Thyroid gland (tissue), 4 donors: ENCODE data around the gene TERT. TPM values are rescaled to one million over a fixed set of nuclear protein-coding genes. Genes with fewer than 3 reads are reported as not detected.
"Not testable (repeated sequence)": the region's sequence is repeated elsewhere in the genome, so short reads cannot be mapped to it uniquely, and the experiment has no call there.

ENCODE experiments used
- DNase-seq, 2 donors: peaks; one replicate each; pipeline ENCODE4 v3.0.0-alpha.2; 2019
- H3K27ac ChIP-seq, 3 donors: fragments of 200-600 bp; sonication (generic); 1 replicate in 2 of 3; 2 replicates in 1 of 3; pipeline ENCODE4 v1.5.1; 2016 to 2019; ENCODE audit warnings: mild to moderate bottlenecking in 1 of 3, moderate library complexity in 1 of 3
- H3K27me3 ChIP-seq: fragments of 200-600 bp; sonication (generic); one replicate; pipeline ENCODE4 v1.5.1; 2019
- H3K36me3 ChIP-seq, 2 donors: fragments of 200-600 bp; sonication (generic); one replicate each; pipeline ENCODE4 v1.5.1; 2016 to 2019
- H3K4me1 ChIP-seq, 2 donors: fragments of 200-600 bp; sonication (generic); one replicate each; pipeline ENCODE4 v1.5.1; 2017 to 2019
- H3K4me3 ChIP-seq, 3 donors: fragments of 200-600 bp; sonication (generic); replicated peaks in 1 of 3; 1 replicate in 2 of 3; 2 replicates in 1 of 3; pipeline ENCODE4 v1.5.1; 2016; ENCODE audit warnings: mild to moderate bottlenecking in 1 of 3
- H3K9me3 ChIP-seq: fragments of 200-600 bp; sonication (generic); one replicate; pipeline ENCODE4 v1.5.1; 2017
- POLR2A ChIP-seq, 2 donors: fragments of 450-650 bp; IDR thresholded peaks; one replicate each; pipeline ENCODE4 v1.6.1; 2017; ENCODE audit warnings: antibody characterized with exemption in 2 of 2, mild to moderate bottlenecking in 2 of 2, moderate library complexity in 1 of 2
- WGBS, 2 donors: methylation state at CpG; one replicate each; pipeline ENCODE4 v1.1.5; 2017; 5-methylcytosine and 5-hydroxymethylcytosine counted together
- intact Hi-C: fragments of 100-400 bp; cut with DNase I; formaldehyde crosslinking; loops from one replicate; pipeline ENCODE4 v1.15.1; 2023
- total RNA-seq, 4 donors: library from RNA; depleted of rRNA; stranded (reverse); fragments of >200 nt; gene quantifications; one replicate each; pipeline ENCODE4 v1.2.3, GENCODE V29; 2016
- TF ChIP-seq, protein P1 (sequence below), 6 experiments: fragments of 200-600 bp in 3 of 6; fragments of 450-650 bp in 3 of 6; sonication (generic) in 3 of 6; IDR thresholded peaks; one replicate each; pipeline ENCODE4 v1.5.1; 2016 to 2019; ENCODE audit warnings: antibody characterized with exemption in 6 of 6, mild to moderate bottlenecking in 2 of 6, inconsistent platforms in 1 of 6, moderate library complexity in 1 of 6

TERT gene
- total RNA-seq, 4 donors from 2014 or later, result not detected

DNA sequence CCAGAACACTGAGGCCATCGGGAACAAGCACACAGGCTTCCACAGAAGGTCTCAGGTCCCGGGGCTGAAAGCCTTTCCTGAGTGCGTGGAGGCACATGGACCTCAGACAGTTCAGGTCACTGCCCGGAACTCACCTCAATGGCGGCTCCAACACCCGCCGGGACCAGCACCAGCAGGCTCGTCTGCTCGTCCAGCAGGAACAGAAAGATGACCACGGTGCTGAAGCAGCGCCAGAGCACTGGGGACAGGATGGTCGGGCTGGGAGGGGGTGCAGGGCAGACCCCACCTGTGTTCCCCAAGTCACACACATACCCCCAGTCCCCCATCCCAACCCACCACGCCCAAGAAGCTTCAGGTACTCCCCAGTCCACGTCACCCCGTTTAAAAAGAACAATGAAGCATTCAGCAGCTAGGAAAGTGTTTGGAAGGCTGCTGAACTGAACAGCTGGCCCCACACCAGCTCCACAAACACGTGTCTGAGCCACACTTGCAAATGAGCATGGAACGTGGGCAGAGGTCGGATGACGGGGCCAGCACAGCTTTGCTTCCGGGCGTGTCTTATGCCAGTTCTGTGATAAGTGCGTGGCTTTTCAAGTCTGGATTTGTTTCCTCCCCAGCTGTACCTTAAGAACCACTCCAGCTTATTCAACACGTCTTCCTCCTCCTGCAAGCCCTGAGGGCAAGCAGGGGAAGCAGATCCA, 35.4 kb upstream of the TERT start:
- TF ChIP-seq, protein P1, sequence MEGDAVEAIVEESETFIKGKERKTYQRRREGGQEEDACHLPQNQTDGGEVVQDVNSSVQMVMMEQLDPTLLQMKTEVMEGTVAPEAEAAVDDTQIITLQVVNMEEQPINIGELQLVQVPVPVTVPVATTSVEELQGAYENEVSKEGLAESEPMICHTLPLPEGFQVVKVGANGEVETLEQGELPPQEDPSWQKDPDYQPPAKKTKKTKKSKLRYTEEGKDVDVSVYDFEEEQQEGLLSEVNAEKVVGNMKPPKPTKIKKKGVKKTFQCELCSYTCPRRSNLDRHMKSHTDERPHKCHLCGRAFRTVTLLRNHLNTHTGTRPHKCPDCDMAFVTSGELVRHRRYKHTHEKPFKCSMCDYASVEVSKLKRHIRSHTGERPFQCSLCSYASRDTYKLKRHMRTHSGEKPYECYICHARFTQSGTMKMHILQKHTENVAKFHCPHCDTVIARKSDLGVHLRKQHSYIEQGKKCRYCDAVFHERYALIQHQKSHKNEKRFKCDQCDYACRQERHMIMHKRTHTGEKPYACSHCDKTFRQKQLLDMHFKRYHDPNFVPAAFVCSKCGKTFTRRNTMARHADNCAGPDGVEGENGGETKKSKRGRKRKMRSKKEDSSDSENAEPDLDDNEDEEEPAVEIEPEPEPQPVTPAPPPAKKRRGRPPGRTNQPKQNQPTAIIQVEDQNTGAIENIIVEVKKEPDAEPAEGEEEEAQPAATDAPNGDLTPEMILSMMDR (IDR thresholded peaks at IDR 0.05), result no peak
- no peak for TF ChIP-seq POLR2A (IDR thresholded peaks at IDR 0.05)
- DNase-seq, result no peak
- intact Hi-C loops, result no loop called here
- peaks cover 55 to 56% of the 10 kb centered on the region in 2 donors for H3K36me3 ChIP-seq
- H3K4me3 ChIP-seq, result no peak overlapping the region
- H3K4me1 ChIP-seq, result peaks cover 3 to 17% of the 10 kb centered on the region in 2 donors
- H3K27me3 ChIP-seq, result no peaks in the 10 kb centered on the region
- no peak overlapping the region for H3K27ac ChIP-seq
- H3K9me3 ChIP-seq, result no peaks in the 10 kb centered on the region
- 94 to 97% methylated on average over 16 to 22 of the region's 23 CpGs for WGBS, 2 donors

DNA sequence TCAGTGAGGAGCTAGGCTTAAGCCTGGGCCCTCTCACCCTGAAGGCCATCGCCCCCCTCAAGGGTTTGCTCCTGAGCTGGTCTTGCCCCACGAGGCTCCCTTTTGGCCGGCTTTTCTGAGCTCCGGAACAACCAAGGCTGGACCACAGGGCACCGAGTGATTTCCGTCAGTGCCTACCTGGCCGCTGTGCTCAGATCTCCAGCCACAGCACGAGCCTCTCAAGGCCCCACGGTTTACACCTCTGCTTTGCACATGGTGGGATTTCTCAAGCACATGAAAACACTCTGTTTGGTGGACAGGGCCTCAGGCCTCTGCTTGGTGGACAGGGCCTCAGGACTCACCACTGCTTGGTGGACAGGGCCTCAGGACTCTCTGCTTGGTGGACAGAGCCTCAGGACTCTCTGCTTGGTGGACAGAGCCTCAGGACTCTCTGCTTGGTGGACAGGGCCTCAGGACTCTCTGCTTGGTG, 34.3 kb upstream of the TERT start:
- Histone ChIP-seq H3K27me3 (no peaks in the 10 kb centered on the region), H3K9me3 (no peaks in the 10 kb centered on the region), H3K27ac (no peak overlapping the region), H3K4me1 (peaks cover 3 to 17% of the 10 kb centered on the region in 2 donors), H3K4me3 (no peak overlapping the region), H3K36me3 (peaks cover 55 to 56% of the 10 kb centered on the region in 2 donors)
- intact Hi-C loops, result no loop called here
- TF ChIP-seq, protein P1 (IDR thresholded peaks at IDR 0.05), result no peak
- TF ChIP-seq POLR2A (IDR thresholded peaks at IDR 0.05), result no peak
- no peak for DNase-seq
- 96 to 99% methylated on average over 9 of the region's 9 CpGs for WGBS, 2 donors

DNA sequence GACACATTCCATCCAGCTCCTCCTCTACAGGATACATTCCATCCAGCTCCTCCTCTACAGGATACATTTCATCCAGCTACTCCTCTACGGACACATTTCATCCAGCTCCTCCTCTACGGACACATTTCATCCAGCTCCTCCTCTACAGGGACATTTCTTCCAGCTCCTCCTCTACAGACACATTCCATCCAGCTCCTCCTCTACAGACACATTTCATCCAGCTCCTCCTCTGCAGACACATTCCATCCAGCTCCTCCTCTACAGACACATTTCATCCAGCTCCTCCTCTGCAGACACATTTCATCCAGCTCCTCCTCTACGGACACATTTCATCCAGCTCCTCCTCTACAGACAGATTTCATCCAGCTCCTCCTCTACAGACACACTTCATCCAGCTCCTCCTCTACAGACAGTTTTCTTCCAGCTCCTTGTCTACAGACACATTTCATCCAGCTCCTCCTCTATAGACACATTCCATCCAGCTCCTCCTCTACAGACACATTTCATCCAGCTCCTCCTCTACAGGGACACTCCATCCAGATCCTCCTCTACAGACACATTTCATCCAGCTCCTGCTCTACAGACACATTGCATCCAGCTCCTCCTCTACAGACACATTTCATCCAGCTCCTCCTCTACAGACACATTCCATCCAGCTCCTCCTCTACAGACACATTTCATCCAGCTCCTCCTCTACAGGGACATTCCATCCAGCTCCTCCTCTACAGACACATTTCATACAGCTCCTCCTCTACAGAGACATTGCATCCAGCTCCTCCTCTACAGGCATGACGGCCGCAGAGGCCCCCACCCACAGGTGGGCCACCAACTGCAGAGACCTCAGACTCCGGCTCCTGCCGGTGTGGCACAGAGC, 33.6 kb upstream of the TERT start:
- H3K36me3 ChIP-seq, result peaks cover 50 to 56% of the 10 kb centered on the region in 2 donors
- H3K27ac ChIP-seq, result peak overlapping the region in 1 of 3 donors; percentile 17
- intact Hi-C loops, result not testable (repeated sequence)

DNA sequence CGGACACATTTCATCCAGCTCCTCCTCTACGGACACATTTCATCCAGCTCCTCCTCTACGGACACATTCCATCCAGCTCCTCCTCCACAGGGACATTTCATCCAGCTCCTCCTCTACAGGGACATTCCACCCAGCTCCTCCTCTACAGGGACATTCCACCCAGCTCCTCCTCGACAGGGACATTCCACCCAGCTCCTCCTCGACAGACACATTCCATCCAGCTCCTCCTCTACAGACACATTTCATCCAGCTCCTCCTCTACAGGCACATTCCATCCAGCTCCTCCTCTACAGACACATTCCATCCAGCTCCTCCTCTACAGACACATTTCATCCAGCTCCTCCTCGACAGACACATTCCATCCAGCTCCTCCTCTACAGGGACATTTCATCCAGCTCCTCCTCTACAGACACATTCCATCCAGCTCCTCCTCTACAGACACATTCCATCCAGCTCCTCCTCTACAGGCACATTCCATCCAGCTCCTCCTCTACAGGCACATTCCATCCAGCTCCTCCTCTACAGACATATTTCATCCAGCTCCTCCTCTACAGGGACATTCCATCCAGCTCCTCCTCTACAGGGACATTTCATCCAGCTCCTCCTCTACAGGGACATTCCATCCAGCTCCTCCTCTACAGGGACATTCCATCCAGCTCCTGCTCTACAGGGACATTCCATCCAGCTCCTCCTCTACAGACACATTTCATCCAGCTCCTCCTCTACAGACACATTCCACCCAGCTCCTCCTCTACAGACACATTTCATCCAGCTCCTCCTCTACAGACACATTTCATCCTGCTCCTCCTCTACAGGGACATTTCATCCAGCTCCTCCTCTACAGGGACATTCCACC, 32.3 kb upstream of the TERT start:
- Histone ChIP-seq H3K36me3 (peaks cover 45 to 63% of the 10 kb centered on the region in 2 donors), H3K27ac (peak overlapping the region in 1 of 3 donors; percentile 45), H3K4me1 (peaks cover 3 to 17% of the 10 kb centered on the region in 2 donors)
- H3K27me3 ChIP-seq, H3K4me3 ChIP-seq, DNase-seq, intact Hi-C loops, H3K9me3 ChIP-seq: not testable (repeated sequence)
- 62% methylated on average over 6 of the region's 6 CpGs for WGBS, 2 donors

More for the DNA sequence above, 33.6 kb upstream of the TERT start:
- not testable (repeated sequence) for H3K9me3 ChIP-seq, H3K4me3 ChIP-seq, DNase-seq, H3K27me3 ChIP-seq
- WGBS, 2 donors, result 83 to 88% methylated on average over 7 of the region's 7 CpGs
- peaks cover 3 to 17% of the 10 kb centered on the region in 2 donors for H3K4me1 ChIP-seq

DNA sequence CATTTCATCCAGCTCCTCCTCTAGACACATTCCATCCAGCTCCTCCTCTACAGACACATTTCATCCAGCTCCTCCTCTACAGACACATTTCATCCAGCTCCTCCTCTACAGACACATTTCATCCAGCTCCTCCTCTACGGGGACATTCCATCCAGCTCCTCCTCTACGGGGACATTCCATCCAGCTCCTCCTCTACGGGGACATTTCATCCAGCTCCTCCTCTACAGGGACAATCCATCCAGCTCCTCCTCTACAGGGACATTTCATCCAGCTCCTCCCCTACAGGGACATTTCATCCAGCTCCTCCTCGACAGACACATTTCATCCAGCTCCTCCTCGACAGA, 31.6 kb upstream of the TERT start:
- intact Hi-C loops, H3K27me3 ChIP-seq, H3K9me3 ChIP-seq, H3K4me3 ChIP-seq, H3K27ac ChIP-seq, DNase-seq: not testable (repeated sequence)
- Histone ChIP-seq H3K4me1 (peaks cover 3 to 17% of the 10 kb centered on the region in 2 donors), H3K36me3 (peaks cover 45 to 64% of the 10 kb centered on the region in 2 donors)
- WGBS, 2 donors, result 86 to 89% methylated on average over 5 of the region's 5 CpGs

DNA sequence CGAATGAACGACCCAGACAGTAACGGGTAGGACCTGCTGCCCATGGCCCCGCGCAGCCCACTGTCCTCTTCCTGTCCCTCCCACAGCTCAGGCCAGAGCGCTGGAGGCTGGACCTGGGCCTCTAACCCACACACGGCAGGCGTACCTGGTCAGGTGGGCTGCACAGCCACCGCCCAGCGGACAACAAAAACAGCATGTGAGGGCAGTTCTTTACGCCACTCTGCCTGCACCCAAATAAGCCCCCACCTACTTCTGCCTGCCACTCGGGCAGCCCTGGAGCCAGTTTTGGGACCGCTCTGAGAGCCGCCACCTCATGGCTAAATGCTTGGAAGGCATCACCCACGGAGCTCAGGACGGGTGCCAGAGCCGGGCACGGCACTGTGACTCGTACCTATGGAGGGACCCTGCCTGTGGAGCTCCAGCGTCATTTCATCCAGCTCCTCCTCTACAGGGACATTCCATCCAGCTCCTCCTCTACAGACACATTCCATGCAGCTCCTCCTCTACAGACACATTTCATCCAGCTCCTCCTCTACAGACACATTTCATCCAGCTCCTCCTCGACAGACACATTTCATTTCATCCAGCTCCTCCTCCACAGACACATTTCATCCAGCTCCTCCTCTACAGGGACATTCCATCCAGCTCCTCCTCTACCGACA, 31.1 kb upstream of the TERT start:
- intact Hi-C loops, result no loop called here
- DNase-seq, result no peak
- Histone ChIP-seq H3K27me3 (no peaks in the 10 kb centered on the region), H3K4me1 (peaks cover 3 to 17% of the 10 kb centered on the region in 2 donors), H3K9me3 (no peaks in the 10 kb centered on the region), H3K27ac (no peak overlapping the region), H3K36me3 (peaks cover 45 to 65% of the 10 kb centered on the region in 2 donors), H3K4me3 (no peak overlapping the region)
- TF ChIP-seq, protein P1 (IDR thresholded peaks at IDR 0.05), result no peak
- no peak for TF ChIP-seq POLR2A (IDR thresholded peaks at IDR 0.05)
- WGBS, 2 donors, result 89 to 91% methylated on average over 17 to 19 of the region's 22 CpGs
